HEK293 (cell line): ENCODE results near the gene KLK1.

ENCODE experiments used
- CTCF ChIA-PET: fragments of 350-600 bp; formaldehyde crosslinking; extraction: SDS; loops from one replicate; lab custom pipeline; 2021; ENCODE audit warnings: antibody characterized with exemption; lab: Yijun Ruan, JAX
- POLR2A ChIA-PET: fragments of 300-600 bp; formaldehyde crosslinking; extraction: SDS; loops from one replicate; lab custom pipeline; 2020; ENCODE audit warnings: antibody characterized with exemption, inconsistent platforms; lab: Yijun Ruan, JAX
- H3K27ac ChIP-seq: fragments of 200-500 bp; sonication (Bioruptor generic); 2 replicates; pipeline ENCODE4 v1.5.1; 2014; ENCODE audit warnings: low read depth, low read length, control low read depth, inconsistent platforms; ENCODE audit errors: extremely low read depth
- H3K36me3 ChIP-seq, 2 experiments: fragments of 200-500 bp in 1 of 2; sonication (Bioruptor generic) in 1 of 2; 1 replicate in 1 of 2; 2 replicates in 1 of 2; pipeline ENCODE4 v1.5.1; 2014 to 2017; ENCODE audit warnings: inconsistent platforms in 2 of 2, low read length in 2 of 2; ENCODE audit not compliant: control insufficient read depth in 2 of 2, insufficient read depth in 1 of 2
- H3K4me1 ChIP-seq: fragments of 200-500 bp; sonication (Bioruptor generic); 2 replicates; pipeline ENCODE4 v1.5.1; 2014; ENCODE audit warnings: mild to moderate bottlenecking, low read length, inconsistent platforms; ENCODE audit not compliant: control insufficient read depth, insufficient read depth
- H3K4me3 ChIP-seq: 2 replicates; pipeline ENCODE4 v1.5.1; 2011; ENCODE audit warnings: low read depth, mild to moderate bottlenecking, control low read depth, low read length, moderate library complexity
- H3K9me3 ChIP-seq: fragments of 200-500 bp; sonication (Bioruptor generic); 2 replicates; pipeline ENCODE4 v1.5.1; 2014; ENCODE audit warnings: low read depth, low read length, inconsistent platforms; ENCODE audit not compliant: control insufficient read depth, insufficient read depth
- GLIS1 ChIP-seq: fragments of 450-650 bp; formaldehyde crosslinking; IDR thresholded peaks from 2 replicates; pipeline ENCODE4 v1.5.1; 2016; ENCODE audit warnings: missing biosample characterization, missing genetic modification characterization
- PRDM1 ChIP-seq: fragments of 450-650 bp; formaldehyde crosslinking; IDR thresholded peaks from 2 replicates; pipeline ENCODE4; 2016; ENCODE audit warnings: missing biosample characterization, missing genetic modification characterization
- REPIN1 ChIP-seq: fragments of 450-650 bp; formaldehyde crosslinking; IDR thresholded peaks from 2 replicates; pipeline ENCODE4 v1.5.1; 2017; ENCODE audit warnings: missing biosample characterization, missing genetic modification characterization, low read depth
- SALL2 ChIP-seq: fragments of 450-650 bp; formaldehyde crosslinking; IDR thresholded peaks from 2 replicates; pipeline ENCODE4 v1.5.0; 2017; ENCODE audit warnings: missing biosample characterization, mild to moderate bottlenecking, missing genetic modification characterization, borderline replicate concordance
- TCF7L2 ChIP-seq: IDR thresholded peaks from 2 replicates; pipeline ENCODE4 v1.6.1; 2011; ENCODE audit warnings: low read depth, mild to moderate bottlenecking, inconsistent platforms, low read length, moderate library complexity, borderline replicate concordance
- ZNF132 ChIP-seq: fragments of 450-650 bp; formaldehyde crosslinking; IDR thresholded peaks from 2 replicates; pipeline ENCODE4 v1.5.1; 2017; ENCODE audit warnings: missing biosample characterization, missing genetic modification characterization, borderline replicate concordance
- ZNF133 ChIP-seq: fragments of 450-650 bp; formaldehyde crosslinking; IDR thresholded peaks from 2 replicates; pipeline ENCODE4 v1.5.1; 2016; ENCODE audit warnings: missing biosample characterization, missing genetic modification characterization
- ZNF214 ChIP-seq: fragments of 450-650 bp; formaldehyde crosslinking; IDR thresholded peaks from 2 replicates; pipeline ENCODE4 v1.5.1; 2017; ENCODE audit warnings: missing biosample characterization, mild to moderate bottlenecking, missing genetic modification characterization, borderline replicate concordance
- ZNF223 ChIP-seq: fragments of 450-650 bp; formaldehyde crosslinking; IDR thresholded peaks from 2 replicates; pipeline ENCODE4 v1.5.1; 2016; ENCODE audit warnings: missing biosample characterization, missing genetic modification characterization
- ZNF311 ChIP-seq: fragments of 450-650 bp; formaldehyde crosslinking; IDR thresholded peaks from 2 replicates; pipeline ENCODE4 v1.5.1; 2017; ENCODE audit warnings: missing biosample characterization, missing genetic modification characterization, borderline replicate concordance
- ZNF335 ChIP-seq: fragments of 450-650 bp; formaldehyde crosslinking; conservative IDR thresholded peaks from 2 replicates; pipeline ENCODE4 v1.5.1; 2016; ENCODE audit warnings: missing biosample characterization, missing genetic modification characterization
- ZNF426 ChIP-seq: fragments of 450-650 bp; formaldehyde crosslinking; IDR thresholded peaks from 2 replicates; pipeline ENCODE4 v1.5.1; 2017; ENCODE audit warnings: missing biosample characterization, missing genetic modification characterization, mild to moderate bottlenecking, inconsistent platforms, moderate library complexity
- ZNF585B ChIP-seq: fragments of 450-650 bp; formaldehyde crosslinking; IDR thresholded peaks from 2 replicates; pipeline ENCODE4 v1.5.1; 2016; ENCODE audit warnings: missing biosample characterization, missing genetic modification characterization
- ZNF596 ChIP-seq: fragments of 450-650 bp; IDR thresholded peaks from 2 replicates; pipeline ENCODE4 v1.5.0; 2018; ENCODE audit warnings: missing biosample characterization, mild to moderate bottlenecking, missing genetic modification characterization, moderate library complexity
- ZNF626 ChIP-seq: fragments of 450-650 bp; sonication (Bioruptor Pico); formaldehyde crosslinking; IDR thresholded peaks from 2 replicates; pipeline ENCODE4 v1.5.1; 2018; ENCODE audit warnings: missing biosample characterization, missing genetic modification characterization, inconsistent platforms
- ZNF629 ChIP-seq: fragments of 450-650 bp; formaldehyde crosslinking; IDR thresholded peaks from 2 replicates; pipeline ENCODE4 v1.5.1; 2017; ENCODE audit warnings: missing biosample characterization, missing genetic modification characterization
- ZNF785 ChIP-seq: fragments of 450-650 bp; formaldehyde crosslinking; IDR thresholded peaks from 2 replicates; pipeline ENCODE4 v1.5.1; 2016; ENCODE audit warnings: missing biosample characterization, missing genetic modification characterization
- ZNF843 ChIP-seq: fragments of 450-650 bp; formaldehyde crosslinking; IDR thresholded peaks from 2 replicates; pipeline ENCODE4 v1.5.1; 2016; ENCODE audit warnings: missing biosample characterization, missing genetic modification characterization
- TF ChIP-seq, protein P1 (sequence below): sonication (generic); formaldehyde crosslinking; IDR thresholded peaks from 2 replicates; pipeline ENCODE4 v1.8.1; 2022; ENCODE audit warnings: mild to moderate bottlenecking, moderate library complexity, missing genetic modification reagents
- TF ChIP-seq, protein P2 (sequence below): fragments of 450-650 bp; formaldehyde crosslinking; IDR thresholded peaks from 2 replicates; pipeline ENCODE4 v1.5.1; 2016; ENCODE audit warnings: missing biosample characterization, missing genetic modification characterization
- TF ChIP-seq, protein P3 (sequence below): fragments of 450-650 bp; formaldehyde crosslinking; IDR thresholded peaks from 2 replicates; pipeline ENCODE4 v1.5.1; 2016; ENCODE audit warnings: missing biosample characterization, missing genetic modification characterization, low read depth
- TF ChIP-seq, protein P4 (sequence below): fragments of 450-650 bp; formaldehyde crosslinking; IDR thresholded peaks from 2 replicates; pipeline ENCODE4 v1.5.1; 2017; ENCODE audit warnings: missing biosample characterization, missing genetic modification characterization
- TF ChIP-seq, protein P5 (sequence below): fragments of 450-650 bp; formaldehyde crosslinking; IDR thresholded peaks from 2 replicates; pipeline ENCODE4 v1.5.1; 2016; ENCODE audit warnings: missing biosample characterization, missing genetic modification characterization
- TF ChIP-seq, protein P6 (sequence below): fragments of 450-650 bp; formaldehyde crosslinking; IDR thresholded peaks from 2 replicates; pipeline ENCODE4 v1.5.1; 2017; ENCODE audit warnings: missing biosample characterization, missing genetic modification characterization
- TF ChIP-seq, protein P7 (sequence below): fragments of 450-650 bp; formaldehyde crosslinking; IDR thresholded peaks from 2 replicates; pipeline ENCODE4 v1.5.1; 2016; ENCODE audit warnings: missing biosample characterization, missing genetic modification characterization

The KLK1 gene

DNA sequence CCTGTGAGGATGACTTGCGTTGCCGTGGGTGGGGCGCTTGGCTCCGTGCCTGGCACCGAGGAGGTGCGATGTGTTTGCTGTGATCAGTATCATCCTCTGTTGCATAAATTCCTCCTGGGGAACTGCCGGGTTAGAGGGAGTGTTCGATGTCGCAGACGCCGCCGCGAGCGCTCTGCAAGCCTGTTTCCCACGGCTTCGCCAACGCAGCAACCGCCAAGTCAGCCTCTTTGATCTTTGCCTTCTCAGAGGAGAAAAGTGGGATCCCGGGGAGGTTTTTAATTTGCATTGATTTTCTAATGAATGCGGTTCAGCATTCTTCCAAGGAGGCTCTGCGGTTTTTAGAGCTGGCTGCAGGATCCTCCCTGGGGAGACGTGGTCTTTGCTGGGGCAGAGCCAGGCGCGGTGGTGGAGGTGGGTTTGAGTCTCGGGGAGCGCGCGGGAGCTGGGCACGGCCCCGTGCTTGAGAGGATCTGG, 45.7 kb downstream of the KLK1 start (continued):
- TF ChIP-seq TCF7L2 (peak; percentile 65; the same call in 1 of the 2 replicates), ZNF132 (no peak), SALL2 (tag by site-specific recombination) (no peak), REPIN1 (tag by site-specific recombination) (no peak), ZNF311 (no peak), ZNF335 (peak; percentile 90), GLIS1 (peak; percentile 92)
- TF ChIP-seq, protein P1, sequence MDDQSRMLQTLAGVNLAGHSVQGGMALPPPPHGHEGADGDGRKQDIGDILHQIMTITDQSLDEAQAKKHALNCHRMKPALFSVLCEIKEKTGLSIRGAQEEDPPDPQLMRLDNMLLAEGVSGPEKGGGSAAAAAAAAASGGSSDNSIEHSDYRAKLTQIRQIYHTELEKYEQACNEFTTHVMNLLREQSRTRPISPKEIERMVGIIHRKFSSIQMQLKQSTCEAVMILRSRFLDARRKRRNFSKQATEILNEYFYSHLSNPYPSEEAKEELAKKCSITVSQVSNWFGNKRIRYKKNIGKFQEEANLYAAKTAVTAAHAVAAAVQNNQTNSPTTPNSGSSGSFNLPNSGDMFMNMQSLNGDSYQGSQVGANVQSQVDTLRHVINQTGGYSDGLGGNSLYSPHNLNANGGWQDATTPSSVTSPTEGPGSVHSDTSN (CRISPR knock-in tag) = no peak

DNA sequence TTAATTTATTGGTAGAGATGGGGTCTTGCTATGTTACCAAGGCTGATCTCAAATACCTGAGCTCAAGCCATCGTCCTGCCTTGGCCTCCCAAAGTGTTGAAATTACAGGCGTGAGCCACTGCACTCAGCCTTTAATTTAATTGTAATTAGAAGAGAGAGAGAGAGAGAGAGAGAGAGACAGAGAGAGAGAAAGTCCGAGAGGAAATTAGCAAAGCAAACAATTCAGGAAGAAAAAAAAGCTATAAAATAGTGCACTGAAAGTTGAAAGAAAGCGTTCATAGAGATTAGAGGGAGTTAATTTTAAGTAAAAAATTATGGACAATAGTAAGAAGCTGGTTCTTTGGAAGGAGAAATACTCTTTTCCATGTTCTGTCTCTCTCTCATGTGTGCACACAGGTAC, 46.3 kb downstream of the KLK1 start:
- H3K4me3 ChIP-seq = no peak overlapping the region
- H3K36me3 ChIP-seq = no peaks in the 10 kb centered on the region
- H3K4me1 ChIP-seq = 0 out of 2 replicates have a peak, but pooled peaks cover 2% of the 10 kb centered on the region
- ChIA-PET CTCF (interaction anchor here (0.6 to 10.1 kb wide), 7 partner anchors 49 to 317 kb away, joined by 3 to 151 read pairs (median 4); no protein-coding TSS in a partner anchor), POLR2A (interaction anchor here (0.9 to 3.9 kb wide), 3 partner anchors 16 to 52 kb away, joined by 3 to 19 read pairs (median 3); no protein-coding TSS in a partner anchor)
- no peaks in the 10 kb centered on the region for H3K9me3 ChIP-seq
- TF ChIP-seq ZNF629 (tag by site-specific recombination) = no peak
- no peak for TF ChIP-seq PRDM1 (tag by site-specific recombination)
- peak; percentile 93 for TF ChIP-seq ZNF596 (tag by site-specific recombination)
- TF ChIP-seq, protein P2, sequence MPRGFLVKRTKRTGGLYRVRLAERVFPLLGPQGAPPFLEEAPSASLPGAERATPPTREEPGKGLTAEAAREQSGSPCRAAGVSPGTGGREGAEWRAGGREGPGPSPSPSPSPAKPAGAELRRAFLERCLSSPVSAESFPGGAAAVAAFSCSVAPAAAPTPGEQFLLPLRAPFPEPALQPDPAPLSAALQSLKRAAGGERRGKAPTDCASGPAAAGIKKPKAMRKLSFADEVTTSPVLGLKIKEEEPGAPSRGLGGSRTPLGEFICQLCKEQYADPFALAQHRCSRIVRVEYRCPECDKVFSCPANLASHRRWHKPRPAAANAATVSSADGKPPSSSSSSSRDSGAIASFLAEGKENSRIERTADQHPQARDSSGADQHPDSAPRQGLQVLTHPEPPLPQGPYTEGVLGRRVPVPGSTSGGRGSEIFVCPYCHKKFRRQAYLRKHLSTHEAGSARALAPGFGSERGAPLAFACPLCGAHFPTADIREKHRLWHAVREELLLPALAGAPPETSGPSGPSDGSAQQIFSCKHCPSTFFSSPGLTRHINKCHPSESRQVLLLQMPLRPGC (tag by site-specific recombination) = no peak
- no peak for TF ChIP-seq ZNF785
- no peak for TF ChIP-seq ZNF585B (tag by site-specific recombination)
- TF ChIP-seq ZNF214 = no peak
- no peak for TF ChIP-seq ZNF843 (tag by site-specific recombination)
- no peak overlapping the region for H3K27ac ChIP-seq

DNA sequence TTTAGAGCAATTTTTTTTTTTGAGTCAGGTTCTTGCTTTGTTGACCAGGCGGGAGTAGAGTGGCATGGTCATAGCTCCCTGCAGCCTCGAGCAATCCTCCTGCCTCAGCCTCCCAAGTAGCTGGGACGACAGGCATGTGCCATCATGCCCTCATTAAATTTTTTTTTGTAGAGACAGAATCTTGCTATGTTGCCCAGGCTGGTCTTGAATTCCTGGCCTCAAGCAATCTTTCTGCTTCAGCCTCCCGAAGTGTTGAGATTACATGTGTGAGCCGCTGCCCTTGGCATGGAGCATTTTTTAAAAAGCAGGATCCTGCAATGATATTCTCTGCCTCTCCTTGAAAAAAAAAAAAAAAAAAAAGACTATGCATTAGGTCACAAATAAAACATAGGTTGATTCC, 47.5 kb downstream of the KLK1 start:
- H3K36me3 ChIP-seq = no peaks in the 10 kb centered on the region
- H3K27ac ChIP-seq = no peak overlapping the region
- no peak overlapping the region for H3K4me3 ChIP-seq
- no peaks in the 10 kb centered on the region for H3K9me3 ChIP-seq
- 0 out of 2 replicates have a peak, but pooled peaks cover 2% of the 10 kb centered on the region for H3K4me1 ChIP-seq
- CTCF ChIA-PET = interaction anchor here (1.2 to 10.1 kb wide), 2 partner anchors 42 to 73 kb away, joined by 6 to 151 read pairs; no protein-coding TSS in a partner anchor
- POLR2A ChIA-PET = no interaction called here
- TF ChIP-seq ZNF626 (no peak), ZNF133 (tag by site-specific recombination) (no peak), ZNF223 (tag by site-specific recombination) (no peak), ZNF426 (no peak)
- TF ChIP-seq, protein P3, sequence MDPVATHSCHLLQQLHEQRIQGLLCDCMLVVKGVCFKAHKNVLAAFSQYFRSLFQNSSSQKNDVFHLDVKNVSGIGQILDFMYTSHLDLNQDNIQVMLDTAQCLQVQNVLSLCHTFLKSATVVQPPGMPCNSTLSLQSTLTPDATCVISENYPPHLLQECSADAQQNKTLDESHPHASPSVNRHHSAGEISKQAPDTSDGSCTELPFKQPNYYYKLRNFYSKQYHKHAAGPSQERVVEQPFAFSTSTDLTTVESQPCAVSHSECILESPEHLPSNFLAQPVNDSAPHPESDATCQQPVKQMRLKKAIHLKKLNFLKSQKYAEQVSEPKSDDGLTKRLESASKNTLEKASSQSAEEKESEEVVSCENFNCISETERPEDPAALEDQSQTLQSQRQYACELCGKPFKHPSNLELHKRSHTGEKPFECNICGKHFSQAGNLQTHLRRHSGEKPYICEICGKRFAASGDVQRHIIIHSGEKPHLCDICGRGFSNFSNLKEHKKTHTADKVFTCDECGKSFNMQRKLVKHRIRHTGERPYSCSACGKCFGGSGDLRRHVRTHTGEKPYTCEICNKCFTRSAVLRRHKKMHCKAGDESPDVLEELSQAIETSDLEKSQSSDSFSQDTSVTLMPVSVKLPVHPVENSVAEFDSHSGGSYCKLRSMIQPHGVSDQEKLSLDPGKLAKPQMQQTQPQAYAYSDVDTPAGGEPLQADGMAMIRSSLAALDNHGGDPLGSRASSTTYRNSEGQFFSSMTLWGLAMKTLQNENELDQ (tag by site-specific recombination) = no peak
- TF ChIP-seq, protein P4, sequence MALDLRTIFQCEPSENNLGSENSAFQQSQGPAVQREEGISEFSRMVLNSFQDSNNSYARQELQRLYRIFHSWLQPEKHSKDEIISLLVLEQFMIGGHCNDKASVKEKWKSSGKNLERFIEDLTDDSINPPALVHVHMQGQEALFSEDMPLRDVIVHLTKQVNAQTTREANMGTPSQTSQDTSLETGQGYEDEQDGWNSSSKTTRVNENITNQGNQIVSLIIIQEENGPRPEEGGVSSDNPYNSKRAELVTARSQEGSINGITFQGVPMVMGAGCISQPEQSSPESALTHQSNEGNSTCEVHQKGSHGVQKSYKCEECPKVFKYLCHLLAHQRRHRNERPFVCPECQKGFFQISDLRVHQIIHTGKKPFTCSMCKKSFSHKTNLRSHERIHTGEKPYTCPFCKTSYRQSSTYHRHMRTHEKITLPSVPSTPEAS (tag by site-specific recombination) = no peak
- TF ChIP-seq, protein P5, sequence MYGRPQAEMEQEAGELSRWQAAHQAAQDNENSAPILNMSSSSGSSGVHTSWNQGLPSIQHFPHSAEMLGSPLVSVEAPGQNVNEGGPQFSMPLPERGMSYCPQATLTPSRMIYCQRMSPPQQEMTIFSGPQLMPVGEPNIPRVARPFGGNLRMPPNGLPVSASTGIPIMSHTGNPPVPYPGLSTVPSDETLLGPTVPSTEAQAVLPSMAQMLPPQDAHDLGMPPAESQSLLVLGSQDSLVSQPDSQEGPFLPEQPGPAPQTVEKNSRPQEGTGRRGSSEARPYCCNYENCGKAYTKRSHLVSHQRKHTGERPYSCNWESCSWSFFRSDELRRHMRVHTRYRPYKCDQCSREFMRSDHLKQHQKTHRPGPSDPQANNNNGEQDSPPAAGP (tag by site-specific recombination) = no peak
- TF ChIP-seq, protein P6, sequence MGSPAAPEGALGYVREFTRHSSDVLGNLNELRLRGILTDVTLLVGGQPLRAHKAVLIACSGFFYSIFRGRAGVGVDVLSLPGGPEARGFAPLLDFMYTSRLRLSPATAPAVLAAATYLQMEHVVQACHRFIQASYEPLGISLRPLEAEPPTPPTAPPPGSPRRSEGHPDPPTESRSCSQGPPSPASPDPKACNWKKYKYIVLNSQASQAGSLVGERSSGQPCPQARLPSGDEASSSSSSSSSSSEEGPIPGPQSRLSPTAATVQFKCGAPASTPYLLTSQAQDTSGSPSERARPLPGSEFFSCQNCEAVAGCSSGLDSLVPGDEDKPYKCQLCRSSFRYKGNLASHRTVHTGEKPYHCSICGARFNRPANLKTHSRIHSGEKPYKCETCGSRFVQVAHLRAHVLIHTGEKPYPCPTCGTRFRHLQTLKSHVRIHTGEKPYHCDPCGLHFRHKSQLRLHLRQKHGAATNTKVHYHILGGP (tag by site-specific recombination) = no peak
- TF ChIP-seq, protein P7, sequence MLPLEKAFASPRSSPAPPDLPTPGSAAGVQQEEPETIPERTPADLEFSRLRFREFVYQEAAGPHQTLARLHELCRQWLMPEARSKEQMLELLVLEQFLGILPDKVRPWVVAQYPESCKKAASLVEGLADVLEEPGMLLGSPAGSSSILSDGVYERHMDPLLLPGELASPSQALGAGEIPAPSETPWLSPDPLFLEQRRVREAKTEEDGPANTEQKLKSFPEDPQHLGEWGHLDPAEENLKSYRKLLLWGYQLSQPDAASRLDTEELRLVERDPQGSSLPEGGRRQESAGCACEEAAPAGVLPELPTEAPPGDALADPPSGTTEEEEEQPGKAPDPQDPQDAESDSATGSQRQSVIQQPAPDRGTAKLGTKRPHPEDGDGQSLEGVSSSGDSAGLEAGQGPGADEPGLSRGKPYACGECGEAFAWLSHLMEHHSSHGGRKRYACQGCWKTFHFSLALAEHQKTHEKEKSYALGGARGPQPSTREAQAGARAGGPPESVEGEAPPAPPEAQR = no peak
